GM21360 (cell line): ENCODE data around the gene PTPN7.
A peak's percentile ranks its signal among the peaks of the same experiment; 100 is the strongest.
"Not testable (repeated sequence)": the region's sequence is repeated elsewhere in the genome, so short reads cannot be mapped to it uniquely, and the experiment has no call there.

Source experiments
- ATAC-seq: cut with Tn5 transposase; IDR thresholded peaks from one replicate; pipeline ENCODE4 v1.9.1; 2021; ENCODE audit warnings: mild to moderate bottlenecking, moderate library complexity; ENCODE audit not compliant: unreplicated experiment

PTPN7 gene

GRCh38 chr1:202160377-202160940 is at the start of gene PTPN7:
TSS of gene PTPN7 (minus strand) at chr1:202160602. CDS start at chr1:202159402, 1,200 bp downstream.
- peak; percentile 29 for ATAC-seq

GRCh38 chr1:202208351-202208857 is 48.0 kb upstream of the PTPN7 start:
- ATAC-seq, result no peak

- ATAC-seq, result no peak
These were observed 46.9 kb upstream of the PTPN7 start for GRCh38 chr1:202207292-202207691.

- ATAC-seq, result no peak
These were observed 45.3 kb upstream of the PTPN7 start for GRCh38 chr1:202205523-202206190.

GRCh38 chr1:202204065-202204464 is 43.7 kb upstream of the PTPN7 start:
- ATAC-seq, result no peak

GRCh38 chr1:202203238-202204039 is 43.0 kb upstream of the PTPN7 start:
- ATAC-seq, result no peak

- ATAC-seq, result no peak
These were observed 42.2 kb upstream of the PTPN7 start for GRCh38 chr1:202202500-202203168.

GRCh38 chr1:202201971-202202370 is 41.6 kb upstream of the PTPN7 start:
- no peak for ATAC-seq

GRCh38 chr1:202201266-202201665 is 40.9 kb upstream of the PTPN7 start:
- no peak for ATAC-seq

GRCh38 chr1:202200669-202201068 is 40.3 kb upstream of the PTPN7 start:
- no peak for ATAC-seq

- ATAC-seq, result no peak
These were observed 39.7 kb upstream of the PTPN7 start for GRCh38 chr1:202200112-202200548.

GRCh38 chr1:202199040-202199889 is 38.9 kb upstream of the PTPN7 start:
- no peak for ATAC-seq

- no peak for ATAC-seq
These were observed 37.9 kb upstream of the PTPN7 start for GRCh38 chr1:202198366-202198724.

GRCh38 chr1:202197653-202198365 is 37.4 kb upstream of the PTPN7 start:
- no peak for ATAC-seq

- no peak for ATAC-seq
These were observed 33.9 kb upstream of the PTPN7 start for GRCh38 chr1:202194328-202194648.

- ATAC-seq, result no peak
These were observed 33.4 kb upstream of the PTPN7 start, which contains the start of gene LGR6 for GRCh38 chr1:202193614-202194327. TSS of gene LGR6 (plus strand) at chr1:202193799. CDS start at chr1:202193990, 191 bp downstream.

- no peak for ATAC-seq
These were observed 32.6 kb upstream of the PTPN7 start for GRCh38 chr1:202192770-202193613.

- not testable (repeated sequence) for ATAC-seq
These were observed 31.0 kb upstream of the PTPN7 start for GRCh38 chr1:202191391-202191790.
